ELF-1 (cell line): Measurements from ENCODE around the gene ACTN4.

Experiments used
- DNase-seq: peaks from one replicate; pipeline ENCODE4 v3.0.0-alpha.2; 2016; ENCODE audit warnings: low read depth, low spot score

ACTN4 gene

GRCh38 chr19:38660724-38661123 lies 13.3 kb downstream of the ACTN4 start:
- no peak for DNase-seq

DNA sequence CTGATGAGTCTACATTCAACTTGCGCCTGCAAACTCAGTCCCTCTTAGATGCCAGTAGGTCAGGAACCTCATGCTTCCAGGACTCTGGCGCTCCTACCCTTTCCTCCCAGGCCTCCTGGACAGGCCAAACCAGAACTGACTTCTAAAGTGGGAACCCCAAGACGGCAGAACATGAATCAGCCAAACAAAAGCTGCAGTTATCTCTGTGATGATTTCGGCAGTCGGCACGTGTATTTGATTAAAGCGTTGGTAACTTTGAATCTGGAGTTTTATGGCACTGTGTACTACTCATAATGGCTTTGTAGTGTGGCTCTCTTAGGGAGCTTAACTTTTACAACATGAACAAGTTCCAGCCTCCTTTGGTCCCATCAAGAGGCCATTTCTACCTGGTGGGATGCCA lies 13.7 kb downstream of the ACTN4 start:
- DNase-seq, result no peak

- peak; percentile 80 for DNase-seq
Measured at GRCh38 chr19:38661996-38662395, 14.5 kb downstream of the ACTN4 start.

- DNase-seq, result no peak
Measured at GRCh38 chr19:38662537-38663155, 15.2 kb downstream of the ACTN4 start.

- DNase-seq, result no peak
Measured at GRCh38 chr19:38663156-38663651, 15.8 kb downstream of the ACTN4 start.

DNA sequence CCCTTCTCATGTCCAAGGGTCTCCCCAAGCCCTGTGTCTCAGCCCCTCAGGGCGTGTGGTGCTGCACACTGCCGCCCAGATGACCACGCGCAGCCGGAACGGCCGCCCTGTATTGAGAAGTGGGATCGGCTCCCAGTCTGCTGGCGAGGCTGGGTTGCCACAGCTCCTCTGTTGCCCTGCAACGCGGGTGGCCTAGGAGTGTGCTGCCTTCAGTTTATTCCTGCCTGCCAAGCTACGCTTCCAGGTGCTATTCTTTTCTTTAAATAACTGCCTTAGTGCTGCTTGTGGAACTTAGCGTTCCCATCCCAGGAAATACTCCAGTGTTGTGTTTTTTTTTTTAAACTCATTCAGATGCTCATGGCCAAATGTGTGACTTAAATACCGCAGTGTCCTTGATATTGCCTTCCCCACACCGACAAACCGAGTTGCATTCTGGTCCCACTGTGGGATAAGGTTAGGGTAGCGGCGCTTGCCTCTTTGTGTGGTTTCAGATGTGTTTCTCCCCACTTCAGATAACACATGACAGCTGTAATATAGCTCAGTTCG lies 16.6 kb downstream of the ACTN4 start:
- no peak for DNase-seq

DNA sequence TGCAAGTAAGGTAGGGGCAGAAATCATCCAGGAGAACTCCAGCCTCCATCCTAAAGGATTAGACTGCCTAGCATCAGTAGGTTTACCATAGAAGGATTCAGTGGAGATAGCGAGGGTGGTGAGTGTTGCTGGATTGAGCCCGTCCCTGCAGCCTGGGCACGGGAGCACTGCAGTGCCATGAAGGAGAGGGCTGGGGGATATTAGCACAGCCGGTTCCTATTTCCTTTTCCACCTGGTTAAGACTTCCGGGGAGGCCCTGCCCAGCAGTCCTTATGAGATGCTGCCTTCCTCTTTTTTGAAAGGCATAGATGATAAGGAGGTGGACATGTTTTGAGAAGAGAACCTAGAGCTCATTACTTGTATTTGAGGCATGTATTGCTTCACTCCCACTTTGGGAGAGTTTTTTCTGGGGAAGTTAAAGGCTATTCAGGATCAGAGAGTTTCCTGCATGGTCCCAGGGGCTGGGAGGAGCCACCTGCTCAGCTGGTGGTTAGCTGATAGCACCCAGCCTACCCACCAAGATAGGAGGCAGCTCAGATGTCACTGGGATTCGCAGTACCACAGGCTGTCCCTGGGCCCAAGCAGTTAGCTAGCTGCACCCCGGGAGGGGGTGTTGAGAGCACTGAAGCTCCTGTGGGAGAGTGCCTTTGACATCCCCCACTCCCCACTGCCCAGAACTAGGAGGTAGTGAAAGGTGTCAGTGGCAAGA lies 17.2 kb downstream of the ACTN4 start:
- no peak for DNase-seq

DNA sequence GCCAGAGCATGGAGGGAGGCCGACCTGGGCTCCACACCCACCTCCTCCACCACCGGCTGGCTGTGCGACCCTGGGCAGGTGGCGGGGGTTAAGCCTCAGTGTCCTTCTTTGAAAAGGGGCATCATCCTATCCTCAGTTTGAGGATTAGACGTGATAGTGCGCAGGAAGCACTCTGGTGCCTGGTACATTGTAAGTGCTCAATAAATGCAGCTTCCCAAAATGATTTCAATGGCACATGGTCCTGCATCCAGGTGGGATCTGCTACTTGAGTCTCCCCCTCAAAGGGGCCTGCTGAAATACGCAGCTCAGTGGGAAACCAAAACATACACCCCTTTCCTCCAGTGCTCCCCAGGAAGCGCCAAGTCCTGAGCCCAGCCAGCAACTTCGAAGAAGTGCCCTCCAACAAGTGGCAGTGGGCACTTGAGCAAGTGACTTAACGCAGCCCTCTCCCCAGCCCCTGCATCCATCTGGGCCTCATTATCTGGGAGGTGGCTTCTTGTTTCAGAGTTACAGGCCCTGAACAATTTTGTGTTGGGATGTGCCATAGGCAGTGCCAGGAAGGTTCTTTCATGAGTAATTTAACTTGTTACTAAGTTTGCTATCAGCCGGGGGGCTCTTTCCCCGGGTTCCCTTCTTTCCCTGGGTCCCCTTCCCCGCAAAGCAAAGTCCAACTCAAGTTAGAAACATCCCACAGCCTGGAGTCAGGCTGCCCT lies 17.9 kb downstream of the ACTN4 start:
- DNase-seq, result no peak

DNA sequence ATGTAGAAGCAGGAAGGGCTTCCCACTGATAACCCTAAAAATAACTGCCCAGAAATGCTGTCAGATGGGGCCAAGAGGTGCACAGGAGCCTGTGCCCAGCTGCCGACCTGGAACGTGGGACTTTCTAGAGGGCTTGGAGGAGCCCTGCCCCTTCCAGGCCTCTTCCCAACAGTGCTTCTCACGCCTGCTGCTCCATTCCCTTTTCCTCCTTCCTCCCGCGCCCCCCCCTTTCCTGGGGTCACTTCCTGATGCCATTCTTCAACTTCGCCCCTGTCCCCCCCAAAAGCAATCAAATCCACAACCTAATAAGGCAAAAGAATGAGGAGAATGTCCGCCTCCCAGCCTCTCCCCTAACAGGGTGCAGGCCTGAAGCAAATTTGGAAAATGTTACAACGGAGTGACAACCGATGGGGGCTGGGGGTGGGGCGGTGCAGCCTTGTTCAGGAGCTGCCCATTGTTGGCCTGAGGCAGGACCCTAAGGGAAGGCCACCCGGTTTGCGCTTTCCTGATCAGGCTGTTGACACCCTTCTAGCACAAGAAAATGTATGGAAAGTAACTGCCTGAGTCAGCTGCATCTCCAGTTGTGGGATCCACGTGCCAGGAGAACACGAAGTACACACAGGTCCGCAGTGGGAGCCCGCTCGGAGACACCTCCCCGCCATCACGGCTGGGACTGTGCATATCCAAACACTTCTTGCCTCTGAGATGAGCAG lies 18.7 kb downstream of the ACTN4 start:
- peak; percentile 97 for DNase-seq

DNA sequence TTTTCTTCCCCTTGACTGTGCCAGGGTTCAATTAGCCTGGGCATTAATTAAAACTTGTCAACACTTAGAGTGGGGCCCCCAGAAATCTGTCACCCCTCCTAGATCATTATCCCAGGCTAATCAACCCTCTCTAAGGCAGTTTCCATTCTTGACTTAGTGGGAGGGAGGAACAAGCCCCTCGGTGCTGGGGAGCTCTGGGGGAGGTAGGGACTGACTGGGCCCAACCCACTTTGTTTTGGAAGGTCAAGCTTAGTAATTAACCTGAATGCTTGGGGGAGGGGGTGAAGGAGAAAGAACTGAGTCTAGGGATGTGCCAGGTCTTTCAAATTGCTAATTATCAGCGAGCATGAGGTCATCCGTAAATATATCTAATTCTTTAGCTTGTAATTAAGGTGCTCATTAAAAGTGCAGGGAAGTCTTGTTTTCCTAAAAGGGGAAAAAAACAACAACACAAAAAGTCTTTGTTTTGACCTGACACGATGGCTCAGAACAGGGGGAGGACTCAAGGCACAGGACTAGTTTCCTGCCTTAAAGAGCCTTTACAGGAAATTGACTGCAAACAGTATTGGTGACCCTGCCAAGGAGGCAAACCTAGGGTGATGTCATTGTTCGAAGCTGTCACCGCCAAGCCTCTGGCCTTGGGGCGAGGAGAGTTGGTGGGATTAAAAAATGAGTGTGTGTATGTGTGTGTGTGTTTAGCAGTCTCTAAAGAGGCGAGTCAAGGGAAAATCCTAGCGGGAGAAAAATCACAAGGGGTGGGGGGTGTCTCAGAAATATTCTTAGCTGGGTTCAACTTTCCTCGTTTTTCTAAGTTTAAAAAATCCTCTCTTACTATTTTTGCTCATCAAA lies 19.4 kb downstream of the ACTN4 start:
- peak; percentile 85 for DNase-seq

GRCh38 chr19:38667661-38668171 lies 20.3 kb downstream of the ACTN4 start:
- DNase-seq, result no peak

- DNase-seq, result no peak
Measured at GRCh38 chr19:38669552-38669951, 22.1 kb downstream of the ACTN4 start.

DNA sequence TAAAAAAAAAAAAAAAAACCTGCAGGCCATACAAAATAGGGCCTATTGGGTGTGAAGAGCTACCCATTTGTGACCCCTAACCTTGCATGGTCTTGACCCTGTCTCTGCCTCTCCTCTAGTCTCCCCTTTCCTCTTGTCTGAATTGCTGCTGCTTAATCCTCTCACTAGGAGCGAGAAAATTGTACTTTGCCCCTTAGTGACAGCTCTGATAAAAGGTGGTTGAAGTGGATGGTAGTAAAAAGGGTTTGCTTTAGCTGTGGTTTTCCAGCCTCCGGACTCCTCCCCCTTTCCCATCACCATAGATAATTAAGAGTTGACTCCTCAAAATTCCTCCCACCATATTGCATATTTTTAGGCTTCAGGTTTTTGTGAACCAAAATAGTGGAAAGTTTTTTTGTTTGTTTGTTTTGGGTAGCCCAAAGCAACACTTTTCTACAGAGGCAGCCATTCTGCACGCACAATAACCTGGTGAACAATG lies 23.5 kb downstream of the ACTN4 start:
- DNase-seq, result no peak

GRCh38 chr19:38671654-38672053 lies 24.2 kb downstream of the ACTN4 start:
- no peak for DNase-seq

GRCh38 chr19:38673030-38673429 lies 25.6 kb downstream of the ACTN4 start:
- DNase-seq, result no peak

- DNase-seq, result no peak
Measured at GRCh38 chr19:38674388-38675171, 27.1 kb downstream of the ACTN4 start.

GRCh38 chr19:38675611-38676010 lies 28.2 kb downstream of the ACTN4 start:
- no peak for DNase-seq

DNA sequence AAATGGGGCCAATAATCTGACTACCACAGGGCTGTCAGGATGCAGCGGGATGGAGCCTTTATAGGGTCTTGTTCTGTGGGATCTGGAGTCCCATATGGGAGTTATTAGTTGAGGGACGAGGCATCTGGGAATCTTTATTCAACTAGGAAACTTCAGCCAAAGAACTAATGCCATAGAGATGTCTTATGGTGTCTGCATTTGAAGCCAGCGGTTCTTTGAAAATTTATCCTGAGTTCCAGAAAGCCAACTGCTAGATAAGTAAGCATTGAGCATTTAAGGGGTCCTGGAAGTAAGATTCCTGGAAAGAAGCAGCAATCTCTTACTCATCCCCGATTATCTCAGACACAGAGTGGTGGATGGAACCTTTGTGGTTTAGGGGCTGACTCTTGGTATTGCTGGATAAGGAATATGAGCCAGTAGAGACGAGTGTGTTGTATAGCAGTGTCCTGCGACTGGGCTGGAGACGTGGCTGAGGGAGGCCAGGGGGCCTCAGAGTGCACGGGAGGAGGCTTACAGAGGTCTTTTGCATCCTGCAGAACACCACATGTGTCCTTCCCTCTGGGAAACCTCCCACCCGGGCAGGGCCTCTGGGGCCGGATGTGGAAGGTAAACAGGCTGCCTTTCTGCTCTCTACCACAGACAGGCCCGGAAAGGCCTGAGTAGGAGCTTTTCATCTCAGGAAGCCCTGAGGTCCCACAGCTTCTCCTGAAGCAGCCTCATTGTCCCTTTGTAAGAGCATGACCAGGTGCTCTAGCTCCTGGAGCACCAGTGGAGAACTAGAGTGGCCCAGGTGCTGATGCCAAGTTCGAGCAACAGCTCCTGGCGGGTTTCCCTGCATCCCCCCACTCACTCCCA lies 28.8 kb downstream of the ACTN4 start:
- peak; percentile 73 for DNase-seq
